Suprapubic skin (tissue), 4 donors: Measurements from ENCODE around the gene SS18L1. TPM values are rescaled to one million over a fixed set of nuclear protein-coding genes. Genes with fewer than 3 reads are reported as not detected.

Source experiments
- DNase-seq, 2 donors: peaks; one replicate each; pipeline ENCODE4 v3.0.0-alpha.2; 2019; ENCODE audit warnings: low spot score in 2 of 2
- H3K27ac ChIP-seq: fragments of 200-600 bp; sonication (generic); one replicate; pipeline ENCODE4 v1.5.1; 2019
- H3K27me3 ChIP-seq: fragments of 200-600 bp; sonication (generic); one replicate; pipeline ENCODE4 v1.5.1; 2019
- H3K36me3 ChIP-seq: fragments of 200-600 bp; sonication (generic); one replicate; pipeline ENCODE4 v1.5.1; 2019
- H3K4me1 ChIP-seq: fragments of 200-600 bp; sonication (generic); one replicate; pipeline ENCODE4 v1.5.1; 2019
- H3K4me3 ChIP-seq: fragments of 200-600 bp; sonication (generic); one replicate; pipeline ENCODE4 v1.5.1; 2019; ENCODE audit warnings: mild to moderate bottlenecking
- H3K9me3 ChIP-seq: fragments of 200-600 bp; sonication (generic); one replicate; pipeline ENCODE4 v1.5.1; 2019
- EP300 ChIP-seq: sonication (generic); formaldehyde crosslinking; IDR thresholded peaks from one replicate; pipeline ENCODE4 v1.6.1; 2017; ENCODE audit warnings: antibody characterized with exemption
- POLR2A ChIP-seq, 2 donors: fragments of 450-650 bp; IDR thresholded peaks; one replicate each; pipeline ENCODE4 v1.6.1; 2017; ENCODE audit warnings: antibody characterized with exemption in 2 of 2, mild to moderate bottlenecking in 2 of 2, moderate library complexity in 2 of 2
- POLR2AphosphoS5 ChIP-seq, 3 donors: sonication (generic); formaldehyde crosslinking; IDR thresholded peaks; one replicate each; pipeline ENCODE4 v1.6.1; 2017; ENCODE audit warnings: antibody characterized with exemption in 3 of 3
- WGBS: methylation state at CpG from one replicate; pipeline ENCODE4 v1.1.5; 2018; 5-methylcytosine and 5-hydroxymethylcytosine counted together
- total RNA-seq, 4 donors: library from RNA; depleted of rRNA; stranded (reverse); fragments of >200 nt; gene quantifications; one replicate each; pipeline ENCODE4 v1.1.0, GENCODE V29; 2016
- TF ChIP-seq, protein P1 (sequence below), 2 donors: fragments of 200-600 bp in 1 of 2; fragments of 450-650 bp in 1 of 2; sonication (generic) in 1 of 2; IDR thresholded peaks; one replicate each; pipeline ENCODE4 v1.5.1; 2016 to 2019; ENCODE audit warnings: antibody characterized with exemption in 2 of 2, mild to moderate bottlenecking in 1 of 2, moderate library complexity in 1 of 2

Gene SS18L1, protein sequence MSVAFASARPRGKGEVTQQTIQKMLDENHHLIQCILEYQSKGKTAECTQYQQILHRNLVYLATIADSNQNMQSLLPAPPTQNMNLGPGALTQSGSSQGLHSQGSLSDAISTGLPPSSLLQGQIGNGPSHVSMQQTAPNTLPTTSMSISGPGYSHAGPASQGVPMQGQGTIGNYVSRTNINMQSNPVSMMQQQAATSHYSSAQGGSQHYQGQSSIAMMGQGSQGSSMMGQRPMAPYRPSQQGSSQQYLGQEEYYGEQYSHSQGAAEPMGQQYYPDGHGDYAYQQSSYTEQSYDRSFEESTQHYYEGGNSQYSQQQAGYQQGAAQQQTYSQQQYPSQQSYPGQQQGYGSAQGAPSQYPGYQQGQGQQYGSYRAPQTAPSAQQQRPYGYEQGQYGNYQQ
- total RNA-seq = 10 to 100 TPM; 23.3 to 81.1 (median 26.9) TPM

DNA sequence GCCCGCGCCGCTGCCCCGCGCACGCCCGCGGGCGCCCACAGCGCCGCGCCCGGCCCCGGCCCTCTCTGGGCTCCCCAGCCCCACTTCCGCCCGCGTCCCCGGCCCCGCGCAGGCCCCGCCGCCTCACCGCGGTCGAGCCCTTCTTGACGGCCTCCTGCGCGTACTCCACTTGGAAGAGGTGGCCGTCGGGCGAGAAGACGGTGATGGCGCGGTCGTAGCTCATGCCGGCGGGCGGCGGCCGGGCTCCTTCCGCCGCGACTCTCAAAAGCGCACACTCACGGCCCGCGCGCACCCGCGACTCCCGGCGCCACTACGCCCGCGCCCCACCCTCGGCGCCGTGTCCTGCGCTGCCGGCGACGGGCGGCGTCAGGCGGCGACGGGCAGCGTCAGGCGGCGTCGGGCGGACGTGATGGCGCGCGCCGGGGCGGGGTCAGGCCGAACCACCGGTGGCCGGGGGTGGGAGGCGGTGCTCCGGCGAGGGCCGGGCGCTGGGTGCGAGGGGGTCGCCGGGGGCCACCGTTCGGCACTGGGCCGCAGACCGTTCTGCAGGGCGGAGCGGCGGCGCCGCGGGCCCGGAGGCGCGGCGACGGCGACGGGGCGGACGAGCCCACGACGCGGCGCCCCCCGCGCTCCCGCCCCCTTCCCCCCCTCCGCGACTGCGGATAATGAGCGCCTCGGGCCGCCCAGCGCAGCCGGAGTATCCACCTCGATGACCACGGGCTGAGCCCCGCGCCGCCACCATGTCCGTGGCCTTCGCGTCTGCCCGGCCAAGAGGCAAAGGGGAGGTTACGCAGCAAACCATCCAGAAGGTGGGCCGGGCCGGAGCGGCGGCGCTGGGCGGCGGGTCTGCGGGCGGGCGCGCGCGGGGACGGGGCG lies at the start of gene SS18L1, which contains the start of gene PSMA7:
Gene SS18L1 (plus strand): TSS at position 689 of the 876 bp plus-strand sequence. CDS start 52 bp downstream, at position 741.
Gene PSMA7 (minus strand): TSS at position 314 of the 876 bp plus-strand sequence. CDS start 91 bp downstream, at position 223.
- no peak for TF ChIP-seq EP300
- TF ChIP-seq POLR2AphosphoS5 (IDR thresholded peaks at IDR 0.05) = peak in 2 of 3 donors; percentile 31 to 77
- peak; percentile 71 to 76 for TF ChIP-seq POLR2A (IDR thresholded peaks at IDR 0.05)
- WGBS = no CpG with 5 or more reads among the region's 148 CpGs
- peak within 1 kb of the TSS; percentile 96 for H3K4me3 ChIP-seq
- H3K4me1 ChIP-seq = peaks cover 47% of the 10 kb centered on the region
- no peaks in the 10 kb centered on the region for H3K27me3 ChIP-seq
- H3K9me3 ChIP-seq = no peaks in the 10 kb centered on the region
- DNase-seq = peak; percentile 88 to 91
- peaks cover 17% of the 10 kb centered on the region for H3K36me3 ChIP-seq
- H3K27ac ChIP-seq = peak within 1 kb of the TSS; percentile 99

DNA sequence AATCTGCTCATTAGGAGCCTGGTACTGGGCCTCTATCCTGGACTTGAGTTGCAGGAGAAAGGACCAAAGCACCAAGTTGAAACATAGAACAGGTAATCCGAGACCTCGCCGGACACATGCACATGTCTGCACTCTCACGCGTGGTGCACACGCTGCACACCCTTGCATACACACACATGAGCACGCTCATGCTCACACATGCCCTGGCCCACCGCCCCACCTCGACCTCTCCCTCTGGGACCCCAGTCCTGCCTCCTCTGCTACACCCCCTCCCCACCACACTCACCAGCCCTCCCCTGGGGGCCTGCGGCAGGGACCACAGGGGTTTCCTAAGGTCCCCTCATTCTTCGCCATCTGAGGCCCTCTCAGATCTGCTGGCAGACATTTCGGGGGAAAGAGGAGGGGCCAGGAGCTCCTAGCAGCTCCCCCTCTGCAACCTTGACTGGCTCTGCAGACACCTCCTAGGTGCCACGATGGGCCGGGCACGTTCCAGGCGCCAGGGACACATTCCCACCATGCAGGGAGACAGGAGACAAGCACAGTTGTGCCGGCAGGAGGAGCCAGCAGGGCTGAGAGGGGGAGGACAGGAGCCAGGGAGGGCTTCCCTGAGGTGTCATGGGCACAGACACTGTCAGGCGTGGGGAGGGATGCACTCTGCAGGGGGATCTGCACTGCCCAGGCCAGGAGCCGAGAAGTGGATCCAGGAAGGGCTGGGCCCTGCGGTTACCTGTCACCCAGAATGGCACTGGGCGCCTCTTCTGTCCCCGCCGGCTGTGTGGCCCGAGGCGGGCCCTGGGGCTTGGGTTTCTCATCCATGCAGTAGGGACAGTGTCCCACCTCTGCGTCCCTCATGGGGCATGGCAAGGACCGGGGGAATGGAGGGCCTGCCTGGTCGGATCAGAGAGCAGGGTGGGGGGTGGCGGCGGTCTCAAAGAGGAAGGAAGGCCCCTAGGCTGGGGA lies 46.9 kb upstream of the SS18L1 start:
- no peak for DNase-seq
- Histone ChIP-seq H3K4me1 (no peaks in the 10 kb centered on the region), H3K27me3 (peaks cover 28% of the 10 kb centered on the region), H3K36me3 (no peaks in the 10 kb centered on the region), H3K4me3 (no peak overlapping the region), H3K27ac (no peak overlapping the region), H3K9me3 (peaks cover 4% of the 10 kb centered on the region)
- 89% methylated on average over 22 of the region's 30 CpGs for WGBS
- TF ChIP-seq POLR2AphosphoS5 (IDR thresholded peaks at IDR 0.05) (no peak), POLR2A (IDR thresholded peaks at IDR 0.05) (no peak), EP300 (no peak)
- TF ChIP-seq, protein P1, sequence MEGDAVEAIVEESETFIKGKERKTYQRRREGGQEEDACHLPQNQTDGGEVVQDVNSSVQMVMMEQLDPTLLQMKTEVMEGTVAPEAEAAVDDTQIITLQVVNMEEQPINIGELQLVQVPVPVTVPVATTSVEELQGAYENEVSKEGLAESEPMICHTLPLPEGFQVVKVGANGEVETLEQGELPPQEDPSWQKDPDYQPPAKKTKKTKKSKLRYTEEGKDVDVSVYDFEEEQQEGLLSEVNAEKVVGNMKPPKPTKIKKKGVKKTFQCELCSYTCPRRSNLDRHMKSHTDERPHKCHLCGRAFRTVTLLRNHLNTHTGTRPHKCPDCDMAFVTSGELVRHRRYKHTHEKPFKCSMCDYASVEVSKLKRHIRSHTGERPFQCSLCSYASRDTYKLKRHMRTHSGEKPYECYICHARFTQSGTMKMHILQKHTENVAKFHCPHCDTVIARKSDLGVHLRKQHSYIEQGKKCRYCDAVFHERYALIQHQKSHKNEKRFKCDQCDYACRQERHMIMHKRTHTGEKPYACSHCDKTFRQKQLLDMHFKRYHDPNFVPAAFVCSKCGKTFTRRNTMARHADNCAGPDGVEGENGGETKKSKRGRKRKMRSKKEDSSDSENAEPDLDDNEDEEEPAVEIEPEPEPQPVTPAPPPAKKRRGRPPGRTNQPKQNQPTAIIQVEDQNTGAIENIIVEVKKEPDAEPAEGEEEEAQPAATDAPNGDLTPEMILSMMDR (IDR thresholded peaks at IDR 0.05) = no peak

GRCh38 chr20:62097881-62098407 lies 45.6 kb upstream of the SS18L1 start:
- TF ChIP-seq EP300 (no peak), POLR2A (IDR thresholded peaks at IDR 0.05) (no peak), POLR2AphosphoS5 (IDR thresholded peaks at IDR 0.05) (no peak)
- TF ChIP-seq, protein P1 (IDR thresholded peaks at IDR 0.05) = no peak
- 65% methylated on average over 16 of the region's 16 CpGs for WGBS
- Histone ChIP-seq H3K9me3 (peaks cover 4% of the 10 kb centered on the region), H3K27me3 (peaks cover 29% of the 10 kb centered on the region), H3K4me1 (no peaks in the 10 kb centered on the region), H3K36me3 (no peaks in the 10 kb centered on the region), H3K4me3 (no peak overlapping the region), H3K27ac (no peak overlapping the region)
- DNase-seq = no peak

DNA sequence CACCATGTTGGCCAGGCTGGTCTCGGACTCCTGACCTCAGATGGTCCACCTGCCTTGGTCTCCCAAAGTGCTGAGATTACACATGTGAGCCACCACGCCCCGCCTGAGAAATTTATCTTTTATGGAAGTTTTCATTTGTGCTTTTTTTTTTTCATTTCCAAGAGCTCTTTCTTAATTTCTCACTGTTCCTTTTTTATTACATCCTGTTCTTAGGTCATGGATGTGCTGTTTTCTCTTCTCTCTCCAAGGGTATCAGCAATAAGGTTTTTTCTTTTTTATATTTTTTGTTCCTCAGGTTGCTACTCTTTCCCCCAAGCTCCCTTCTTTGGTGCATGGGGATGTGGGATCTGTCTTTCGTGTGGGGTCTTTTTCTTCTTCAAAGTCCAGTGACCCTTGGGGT lies 42.5 kb upstream of the SS18L1 start:
- no peak for TF ChIP-seq POLR2A (IDR thresholded peaks at IDR 0.05)
- TF ChIP-seq POLR2AphosphoS5 (IDR thresholded peaks at IDR 0.05) = no peak
- TF ChIP-seq EP300 = no peak
- TF ChIP-seq, protein P1 (IDR thresholded peaks at IDR 0.05) = no peak
- Histone ChIP-seq H3K4me1 (no peaks in the 10 kb centered on the region), H3K36me3 (no peaks in the 10 kb centered on the region), H3K4me3 (no peak overlapping the region), H3K27ac (no peak overlapping the region), H3K27me3 (peaks cover 37% of the 10 kb centered on the region), H3K9me3 (peaks cover 4% of the 10 kb centered on the region)
- no peak for DNase-seq
- WGBS = 91% methylated on average over 4 of the region's 4 CpGs
